Cardiac septum (tissue), 1 donor: ENCODE measurements around the gene NDUFAF8. TPM values are rescaled to one million over a fixed set of nuclear protein-coding genes. Genes with fewer than 3 reads are reported as not detected.

Source experiments
- DNase-seq: peaks from one replicate; pipeline ENCODE4 v3.0.0-alpha.2; 2020; ENCODE audit warnings: low spot score
- intact Hi-C: fragments of 100-400 bp; cut with DNase I; formaldehyde crosslinking; loops from one replicate; pipeline ENCODE4 v1.14.0; 2022
- total RNA-seq: library from RNA; stranded (reverse); fragmentation: NEBNext Ultra II Directional; extraction: Animal tissue kit (Norgen Biotek cat#: 25700); gene quantifications from one replicate; pipeline ENCODE4 v1.2.1, GENCODE V29; 2021
- donor health status: DM: no; HTN: no; CAD: no.

The NDUFAF8 gene
- total RNA-seq, 1 donor from 2014 or later = 61.0 TPM

DNA sequence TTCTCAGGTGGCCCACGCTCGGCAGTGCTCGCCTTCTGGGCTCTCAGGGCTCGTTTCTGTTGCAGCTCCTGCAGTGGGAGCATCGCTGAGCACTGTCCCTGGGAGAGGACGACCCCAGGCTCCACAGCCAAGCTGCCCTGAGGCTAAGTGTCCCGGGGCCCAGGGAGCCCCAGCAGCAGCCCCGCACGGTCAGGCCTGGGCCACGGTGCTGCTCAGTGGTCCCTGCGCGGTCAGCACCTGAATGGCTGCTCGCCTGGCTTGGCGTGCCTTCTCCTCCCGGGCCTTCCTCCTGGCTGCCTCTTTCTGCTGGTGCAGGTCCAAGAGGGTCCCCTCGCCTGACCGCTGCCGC lies 39.7 kb upstream of the NDUFAF8 start:
- intact Hi-C loops = no loop called here
- no peak for DNase-seq

GRCh38 chr17:81200201-81200600 lies 38.9 kb upstream of the NDUFAF8 start:
- DNase-seq = no peak
- intact Hi-C loops = loop anchor here (5.0 kb wide), 1 partner anchor 58 kb away; no protein-coding TSS in a partner anchor

DNA sequence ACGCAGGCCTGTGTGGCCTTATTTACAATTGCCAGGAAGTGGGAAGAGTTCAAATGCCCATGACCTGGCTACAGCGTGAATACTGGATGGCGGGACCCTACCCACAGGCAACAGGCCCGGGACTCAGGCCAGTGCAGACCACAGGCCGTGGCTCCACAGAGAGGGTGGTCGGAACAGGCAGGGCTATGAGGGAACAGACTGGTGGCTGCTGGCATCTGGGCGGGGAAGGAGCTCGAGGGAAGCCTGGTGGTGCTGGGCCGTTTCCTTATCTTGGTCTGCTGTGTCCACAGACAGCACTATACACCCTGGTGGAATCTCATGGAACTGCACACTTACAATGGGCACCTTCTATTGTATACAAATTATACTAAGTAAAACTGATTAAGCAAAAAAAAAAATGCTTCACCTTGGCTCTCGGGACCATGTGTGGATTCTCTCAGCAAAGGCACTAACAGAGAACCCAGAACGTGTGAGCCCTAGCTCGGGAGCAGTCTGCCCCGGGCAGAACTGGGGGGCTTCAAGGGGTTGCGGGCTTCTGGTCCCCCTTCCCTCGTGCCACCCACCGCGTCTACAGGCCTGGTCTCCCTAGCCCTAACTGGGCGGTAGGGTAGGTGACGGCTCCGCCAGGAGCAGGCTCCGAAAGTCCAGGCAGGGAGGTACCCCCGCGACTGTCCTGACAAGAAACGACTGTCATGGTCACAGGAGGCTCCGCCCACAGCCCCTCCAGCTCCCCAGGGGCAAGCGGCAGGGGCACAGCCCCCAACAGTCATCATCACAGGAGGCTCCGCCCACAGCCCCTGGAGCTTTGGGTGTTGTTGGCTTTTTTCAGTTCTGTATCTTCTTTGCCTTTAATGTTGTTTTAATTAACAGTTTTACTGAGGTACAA lies 38.2 kb upstream of the NDUFAF8 start:
- DNase-seq = no peak
- intact Hi-C loops = loop anchor here (5.0 kb wide), 1 partner anchor 59 kb away; no protein-coding TSS in a partner anchor

GRCh38 chr17:81202318-81202717 lies 36.8 kb upstream of the NDUFAF8 start:
- intact Hi-C loops = loop anchor here (5.0 kb wide), 1 partner anchor 60 kb away; no protein-coding TSS in a partner anchor

GRCh38 chr17:81203136-81203535 lies 36.0 kb upstream of the NDUFAF8 start:
- no peak for DNase-seq
- intact Hi-C loops = loop anchor here (5.0 kb wide), 1 partner anchor 61 kb away; no protein-coding TSS in a partner anchor

More at GRCh38 chr17:81202318-81202717, 36.8 kb upstream of the NDUFAF8 start:
- no peak for DNase-seq

- intact Hi-C loops = loop anchor here (5.0 kb wide), 1 partner anchor 62 kb away; no protein-coding TSS in a partner anchor
- no peak for DNase-seq
These were observed 34.5 kb upstream of the NDUFAF8 start for GRCh38 chr17:81204578-81204977.

DNA sequence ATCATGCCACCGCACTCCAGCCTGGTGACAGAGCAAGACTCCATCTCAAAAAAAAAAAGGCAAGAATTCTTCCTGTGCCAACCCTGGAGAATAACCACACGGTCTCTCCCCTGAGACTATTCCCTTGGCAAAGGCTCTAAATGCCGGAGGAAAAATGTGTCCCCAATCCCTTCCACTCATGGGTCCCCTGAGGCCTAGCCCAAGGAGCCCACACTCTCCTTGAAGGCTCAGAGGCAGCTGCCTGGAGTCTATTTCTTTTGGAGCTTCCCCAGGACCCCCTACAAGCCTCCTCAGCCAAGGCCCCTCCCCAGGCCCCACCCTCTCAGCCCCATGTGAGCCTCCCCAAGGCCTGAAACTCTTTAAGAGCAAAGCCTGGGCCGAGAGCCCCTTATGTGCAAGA lies 33.0 kb upstream of the NDUFAF8 start:
- intact Hi-C loops = no loop called here
- DNase-seq = no peak

DNA sequence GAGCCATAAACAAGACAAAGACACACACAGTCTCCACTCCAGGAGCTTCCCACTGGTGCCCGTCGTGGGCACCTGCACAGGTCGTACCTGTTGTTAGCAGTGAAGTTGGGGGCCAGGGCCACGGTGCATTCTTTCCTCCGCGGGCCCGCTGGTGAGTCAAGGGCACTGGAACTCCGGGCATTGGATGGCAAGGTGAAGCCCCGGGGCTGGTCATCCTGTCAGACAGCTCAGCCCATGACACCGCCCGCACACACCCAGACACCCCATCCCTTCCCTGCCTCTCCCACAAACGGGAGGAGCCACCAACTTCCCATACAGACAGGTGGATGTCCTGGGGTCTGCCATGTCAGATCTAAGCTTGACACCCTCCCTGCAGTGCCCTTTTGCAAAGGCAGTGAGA lies 32.5 kb upstream of the NDUFAF8 start:
- intact Hi-C loops = no loop called here
- no peak for DNase-seq

GRCh38 chr17:81207610-81208581 lies 31.2 kb upstream of the NDUFAF8 start:
- intact Hi-C loops = no loop called here
- no peak for DNase-seq

DNA sequence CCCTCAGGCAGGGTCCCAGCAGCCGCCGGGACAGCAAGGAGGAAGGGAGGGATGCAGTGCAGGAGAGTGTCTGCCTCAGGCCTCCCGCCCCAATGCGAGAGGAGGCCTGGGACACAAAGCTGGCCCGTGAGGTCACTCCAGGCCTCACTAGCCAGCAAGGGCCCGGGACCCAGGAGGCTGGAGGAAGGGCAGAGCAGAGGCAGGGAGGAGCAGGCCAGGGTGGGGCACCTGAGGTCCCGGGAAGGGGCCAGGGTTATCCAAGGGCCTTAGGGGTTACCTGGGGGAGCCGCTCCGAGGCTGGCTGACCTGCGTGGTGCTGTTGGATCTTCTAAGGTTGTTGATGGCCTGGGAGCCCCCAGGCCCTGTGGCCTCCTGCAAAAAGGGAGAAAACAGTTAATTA lies 30.5 kb upstream of the NDUFAF8 start:
- no peak for DNase-seq
- intact Hi-C loops = no loop called here

DNA sequence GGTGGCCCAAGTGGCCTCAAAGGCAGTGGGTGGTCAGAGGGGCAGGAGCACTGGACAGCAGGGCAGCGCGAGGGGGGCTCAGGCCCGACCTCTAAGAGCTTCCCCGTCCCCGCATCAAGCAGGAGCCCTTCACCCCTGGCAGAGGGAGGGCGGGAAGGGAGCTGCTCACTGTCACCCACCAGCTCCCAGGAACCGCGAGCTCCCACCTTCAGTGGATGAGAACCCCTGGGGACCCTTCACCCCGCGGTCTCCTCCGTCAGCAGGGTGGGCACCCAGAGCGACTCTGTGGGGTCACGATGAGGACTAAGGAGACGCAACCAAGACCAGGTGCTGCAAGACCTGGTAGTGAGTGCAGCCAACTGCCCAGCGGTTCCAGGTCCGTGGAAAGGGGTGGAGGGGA lies 30.0 kb upstream of the NDUFAF8 start:
- intact Hi-C loops = no loop called here
- DNase-seq = no peak

DNA sequence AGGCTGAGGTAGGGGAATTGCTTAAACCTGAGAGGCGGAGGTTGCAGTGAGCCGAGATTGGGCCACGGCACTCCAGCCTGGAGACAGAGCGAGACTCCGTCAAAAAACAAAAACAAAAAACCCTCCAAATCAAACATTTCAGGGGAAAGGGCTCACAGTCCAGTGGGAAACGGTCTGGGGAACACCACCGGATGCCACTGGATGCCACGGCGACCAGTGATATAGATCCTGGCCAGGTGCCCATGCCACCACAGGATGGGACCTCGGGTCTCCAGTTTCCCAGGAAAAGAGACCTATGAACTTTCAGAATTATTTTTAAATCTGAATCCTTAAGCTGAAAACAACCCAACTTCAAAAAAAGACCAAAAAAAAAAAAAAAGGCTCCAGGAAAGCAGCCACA lies 28.7 kb upstream of the NDUFAF8 start:
- intact Hi-C loops = no loop called here
- no peak for DNase-seq

DNA sequence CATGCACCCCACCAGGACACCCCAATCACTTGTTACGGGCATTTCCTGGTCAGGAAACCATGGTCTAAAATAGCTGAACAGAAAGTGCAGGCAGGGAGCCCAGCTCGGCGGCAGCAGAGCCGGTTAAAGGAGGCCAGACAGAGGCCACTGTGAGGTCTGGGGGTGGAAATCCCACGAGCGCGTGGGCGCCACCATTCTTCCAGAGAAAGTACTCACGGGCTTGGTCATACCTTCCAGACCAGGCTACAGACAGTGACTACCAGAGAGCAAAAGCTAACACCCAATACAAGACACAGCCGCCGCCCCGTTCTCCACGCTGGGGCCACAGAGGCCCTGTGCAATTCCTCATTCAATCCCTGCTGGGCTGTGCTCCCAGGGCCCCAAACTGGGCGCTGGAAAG lies 28.2 kb upstream of the NDUFAF8 start:
- DNase-seq = no peak
- intact Hi-C loops = no loop called here

GRCh38 chr17:81212365-81212764 lies 26.8 kb upstream of the NDUFAF8 start:
- intact Hi-C loops = no loop called here
- no peak for DNase-seq

GRCh38 chr17:81213978-81214377 lies 25.1 kb upstream of the NDUFAF8 start:
- no peak for DNase-seq
- intact Hi-C loops = no loop called here

DNA sequence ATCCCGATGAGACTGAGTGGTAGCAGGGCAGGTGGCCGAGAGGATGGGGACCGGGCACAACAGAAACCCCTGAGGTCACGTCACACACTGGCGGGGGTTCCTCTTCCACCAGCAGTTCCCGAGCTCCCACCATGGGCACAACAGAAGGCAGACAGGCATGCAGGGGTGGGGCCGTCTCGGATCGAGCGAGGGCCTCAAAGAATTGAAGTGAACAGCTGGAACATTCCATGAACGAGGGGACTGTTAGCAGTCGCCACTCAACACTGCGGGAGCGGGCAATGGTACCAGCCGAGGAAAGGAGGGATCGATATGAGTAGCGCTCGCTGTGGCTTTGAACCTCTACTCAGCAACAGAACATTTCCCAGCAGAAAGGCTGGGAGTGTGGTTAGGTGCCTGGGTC lies 21.6 kb upstream of the NDUFAF8 start:
- intact Hi-C loops = no loop called here
- no peak for DNase-seq

DNA sequence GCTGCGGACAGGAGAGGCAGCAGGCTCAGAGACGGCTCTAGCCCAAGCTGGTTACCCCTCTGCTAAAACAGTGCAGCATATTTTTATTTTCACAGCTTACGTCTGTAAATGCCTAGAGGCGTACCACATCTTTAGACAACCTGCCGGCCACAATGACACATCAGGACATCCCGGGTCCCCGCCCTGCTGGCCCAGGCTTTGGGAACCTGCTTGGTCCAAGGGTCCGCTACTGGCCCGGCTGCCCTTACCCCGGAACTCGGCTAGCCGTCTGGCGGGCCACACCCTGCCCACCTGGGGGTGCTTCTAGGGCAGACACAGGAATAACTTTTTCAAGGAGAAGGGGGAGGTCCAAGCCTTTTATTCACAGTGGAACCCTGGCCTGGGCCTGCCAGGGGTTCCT lies 20.7 kb upstream of the NDUFAF8 start:
- DNase-seq = no peak
- intact Hi-C loops = no loop called here

DNA sequence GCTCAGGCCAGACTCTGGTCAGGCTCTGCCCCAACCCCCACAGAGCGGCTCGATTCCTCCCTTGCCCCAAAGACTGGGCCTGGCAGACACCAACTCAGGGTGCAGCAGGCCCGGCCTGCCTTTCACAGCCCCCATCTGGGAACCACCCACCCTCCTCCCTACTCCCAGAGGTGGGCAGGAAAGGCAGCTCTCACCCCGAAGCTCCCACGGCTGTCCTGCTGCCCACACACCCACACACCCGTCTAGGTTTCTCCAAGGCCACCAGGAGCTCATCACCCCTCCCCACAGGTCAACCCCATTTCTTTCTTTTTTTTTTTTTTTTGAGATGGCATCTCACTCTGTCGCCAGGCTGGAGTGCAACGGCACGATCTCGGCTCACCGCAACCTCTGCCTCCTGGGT lies 20.1 kb upstream of the NDUFAF8 start:
- no peak for DNase-seq
- intact Hi-C loops = no loop called here

- DNase-seq = no peak
- intact Hi-C loops = no loop called here
These were observed 19.5 kb upstream of the NDUFAF8 start for GRCh38 chr17:81219476-81220180.

GRCh38 chr17:81221371-81221841 lies 17.7 kb upstream of the NDUFAF8 start:
- intact Hi-C loops = no loop called here
- DNase-seq = no peak
